GM12878 (cell line): Measurements from ENCODE around the gene RHOBTB1. TPM values are rescaled to one million over a fixed set of nuclear protein-coding genes. Genes with fewer than 3 reads are reported as not detected.

ENCODE experiments used
- ATAC-seq: fragments of 200-7000 bp; cut with Tn5 transposase; 3 replicates; pipeline ENCODE4 v1.9.1; 2020; ENCODE audit warnings: mild to moderate bottlenecking, moderate library complexity
- BruUV-seq: library from RNA; stranded (reverse); fragments of 400-500 nt; replicated peaks from 2 replicates; lab custom pipeline; 2021; lab: Mats Ljungman, UMichigan
- CTCF ChIA-PET: fragments of 300-600 bp; sonication (Branson Sonifier 250); formaldehyde crosslinking; extraction: SDS; loops from one replicate; lab custom pipeline; 2021; ENCODE audit warnings: inconsistent platforms; lab: Yijun Ruan, JAX
- POLR2A ChIA-PET: fragments of 350-600 bp; formaldehyde crosslinking; extraction: SDS; loops from one replicate; lab custom pipeline; 2021; ENCODE audit warnings: inconsistent platforms; lab: Charles Lee
- RAD21 ChIA-PET: fragments of 300-600 bp; sonication (Branson Sonifier 250); formaldehyde crosslinking; loops from one replicate; lab custom pipeline; 2023; ENCODE audit warnings: antibody characterized with exemption; ENCODE audit not compliant: unreplicated experiment; lab: Charles Lee
- SMC1A ChIA-PET: fragments of 300-600 bp; sonication (Branson Sonifier 250); formaldehyde crosslinking; loops from one replicate; lab custom pipeline; 2023; ENCODE audit not compliant: unreplicated experiment, uncharacterized antibody; lab: Charles Lee
- DNase-seq: peaks from one replicate; pipeline ENCODE4 v3.0.0-alpha.2; 2011; ENCODE audit warnings: low read depth, low spot score
- FAIRE-seq: peaks from 3 replicates; lab custom pipeline; 2011; peaks lifted over from hg19 to GRCh38; lab: Jason Lieb, UNC
- H2AFZ ChIP-seq: 2 replicates; pipeline ENCODE4 v1.6.0; 2011; ENCODE audit warnings: low read depth, low read length, control low read depth; ENCODE audit not compliant: control insufficient read depth
- H3K27ac ChIP-seq: 2 replicates; pipeline ENCODE4 v1.5.1; 2011; ENCODE audit warnings: control low read depth; ENCODE audit not compliant: control insufficient read depth, insufficient read depth
- H3K27me3 ChIP-seq, 2 experiments: replicated peaks in 1 of 2; 2 replicates each; pipeline versions ENCODE4 v1.6.0 to v1.6.1; 2011; ENCODE audit warnings: low read length in 1 of 2; ENCODE audit not compliant: control insufficient read depth in 2 of 2, insufficient read depth in 2 of 2
- H3K36me3 ChIP-seq, 2 experiments: 2 replicates each; pipeline ENCODE4 v1.5.1; 2011; ENCODE audit warnings: low read length in 1 of 2; ENCODE audit not compliant: control insufficient read depth in 2 of 2, insufficient read depth in 2 of 2
- H3K4me1 ChIP-seq: 2 replicates; pipeline ENCODE4 v1.6.1; 2011; ENCODE audit warnings: mild to moderate bottlenecking, low read length, moderate library complexity, mixed read lengths; ENCODE audit not compliant: control insufficient read depth, insufficient read depth
- H3K4me2 ChIP-seq: 2 replicates; pipeline ENCODE4 v1.6.0; 2011; ENCODE audit warnings: control low read depth; ENCODE audit not compliant: control insufficient read depth, insufficient read depth
- H3K4me3 ChIP-seq: fragments of 200-600 bp; sonication (generic); 2 replicates; pipeline ENCODE4 v1.5.1; 2016
- H3K79me2 ChIP-seq: 2 replicates; pipeline ENCODE4 v1.6.0; 2011; ENCODE audit warnings: low read length; ENCODE audit not compliant: control insufficient read depth, insufficient read depth
- H3K9ac ChIP-seq: 2 replicates; pipeline ENCODE4 v1.8.0; 2011; ENCODE audit warnings: low read length, control low read depth, mixed read lengths; ENCODE audit not compliant: control insufficient read depth, insufficient read depth
- H3K9me3 ChIP-seq: replicated peaks from 3 replicates; pipeline ENCODE4 v1.5.1; 2011; ENCODE audit warnings: mild to moderate bottlenecking, low read length; ENCODE audit not compliant: control insufficient read depth, insufficient read depth
- H4K20me1 ChIP-seq: 2 replicates; pipeline ENCODE4 v1.6.0; 2011; ENCODE audit not compliant: control insufficient read depth, insufficient read depth
- E2F4 ChIP-seq: IDR thresholded peaks from 2 replicates; pipeline ENCODE4 v1.6.1; 2012; ENCODE audit warnings: low read depth, low read length, improper control_type of control experiment
- MEF2A ChIP-seq: IDR thresholded peaks from 2 replicates; pipeline ENCODE4 v1.6.1; 2011; ENCODE audit warnings: low read depth, mild to moderate bottlenecking, low read length, moderate library complexity; ENCODE audit not compliant: insufficient read depth
- PBX3 ChIP-seq: IDR thresholded peaks from 2 replicates; pipeline ENCODE4 v1.6.1; 2011; ENCODE audit warnings: mild to moderate bottlenecking, low read depth, low read length, moderate library complexity; ENCODE audit not compliant: insufficient replicate concordance
- PML ChIP-seq: IDR thresholded peaks from 2 replicates; pipeline ENCODE4 v1.6.1; 2012; ENCODE audit warnings: low read length, inconsistent platforms
- SMAD5 ChIP-seq: IDR thresholded peaks from 2 replicates; pipeline ENCODE4 v1.6.1; 2016; ENCODE audit warnings: antibody characterized with exemption, low read depth
- STAT3 ChIP-seq: IDR thresholded peaks from 2 replicates; pipeline ENCODE4 v1.6.1; 2011; ENCODE audit warnings: low read depth, low read length, improper control_type of control experiment
- TARDBP ChIP-seq: IDR thresholded peaks from 2 replicates; pipeline ENCODE4 v1.6.1; 2016; ENCODE audit warnings: borderline replicate concordance
- TCF7 ChIP-seq: IDR thresholded peaks from 2 replicates; pipeline ENCODE4 v1.6.1; 2014; ENCODE audit warnings: antibody characterized with exemption, borderline replicate concordance
- WGBS: methylation state at CpG from one replicate; pipeline ENCODE4 v1.1.6; 2016; ENCODE audit warnings: low lambda C conversion rate; ENCODE audit not compliant: insufficient replicate concordance, insufficient coverage; ENCODE audit errors: missing lambda C conversion rate; 5-methylcytosine and 5-hydroxymethylcytosine counted together
- in situ Hi-C: fragments of 300-500 bp; cut with MboI; formaldehyde crosslinking; loops from 9 replicates; pipeline ENCODE4 v1.14.3; 2018; ENCODE audit warnings: mixed read lengths
- intact Hi-C: fragments of 100-400 bp; cut with micrococcal nuclease; formaldehyde crosslinking; loops from one replicate; pipeline ENCODE4 v1.14.2; 2022; ENCODE audit not compliant: unreplicated experiment
- polyA plus RNA-seq, 11 experiments: library from polyadenylated mRNA; depleted of rRNA in 4 of 11; unstranded in 6 of 11; stranded (reverse) in 5 of 11; fragments of >200 nt; fragmentation: Nextera tagmentation in 4 of 11; fragmentation: Illumina TruSeq in 1 of 11; extraction: Ambion mirVana in 4 of 11; extraction: Trizol in 1 of 11; gene quantifications; 1 replicate in 1 of 11; 2 replicates in 10 of 11; pipeline versions ENCODE4 v1.2.1 to v1.2.3, GENCODE V29; 2011 to 2016; ENCODE audit warnings: inconsistent platforms in 2 of 11, missing spikeins in 2 of 11, low read depth in 1 of 11
- total RNA-seq, 4 experiments: library from RNA; depleted of rRNA in 3 of 4; stranded (reverse); fragments of >200 nt in 3 of 4; fragmentation: Illumina TruSeq in 1 of 4; extraction: Trizol in 1 of 4; gene quantifications; 2 replicates each; pipeline versions ENCODE4 v1.2.1 to v1.2.3, GENCODE V29; 2013 to 2021

Gene RHOBTB1
- total and polyA plus RNA-seq, 10 of the 15 experiments (the other 5 are each of a cell fraction or from before 2014, with no cell fraction given) = not detected

- H3K4me3 ChIP-seq = no peak overlapping the region
- H3K9me3 ChIP-seq = no peaks in the 10 kb centered on the region
- POLR2A ChIA-PET = no interaction called here
- ATAC-seq (no peak), FAIRE-seq (no peak), DNase-seq (no peak)
- intact Hi-C loops (no loop called here), in situ Hi-C loops (no loop called here)
- H3K36me3 ChIP-seq = no peaks in the 10 kb centered on the region
- no peaks in the 10 kb centered on the region; a peak in 1 of 4 replicates for H3K27me3 ChIP-seq
- H3K79me2 ChIP-seq = no peaks in the 10 kb centered on the region
- 0 out of 2 replicates have a peak, but pooled peaks cover 3% of the 10 kb centered on the region for H3K4me1 ChIP-seq
- H4K20me1 ChIP-seq = no peaks in the 10 kb centered on the region
- BruUV-seq = no TSS peak
- no peak overlapping the region for H3K4me2 ChIP-seq
- 30% methylated on average over 1 of the region's 1 CpG for WGBS
- CTCF ChIA-PET = interaction anchor here (1.3 kb wide), 1 partner anchor 18 kb away, joined by 3 read pairs; no protein-coding TSS in a partner anchor
- SMC1A ChIA-PET = no interaction called here
- H3K27ac ChIP-seq = no peak overlapping the region
- TF ChIP-seq TARDBP (no peak), STAT3 (no peak), E2F4 (no peak), SMAD5 (no peak), MEF2A (no peak), PML (no peak), PBX3 (no peak), TCF7 (no peak)
- H3K9ac ChIP-seq = no peak overlapping the region
- no peak overlapping the region for H2AFZ ChIP-seq
- RAD21 ChIA-PET = no interaction called here
These were observed 48.7 kb upstream of the RHOBTB1 start for GRCh38 chr10:60992636-60993035.
